Nephron progenitor cell (in vitro differentiated cells): ENCODE data around the gene GPC5.
A peak's percentile ranks its signal among the peaks of the same experiment; 100 is the strongest.

Experiments
- DNase-seq: peaks from one replicate; pipeline ENCODE4 v3.0.0; 2021
- H3K27ac Mint-ChIP-seq: 2 replicates; pipeline ENCODE4 v1.8.0; 2021; ENCODE audit warnings: mild to moderate bottlenecking, moderate library complexity, mixed read lengths
- H3K27me3 Mint-ChIP-seq: 2 replicates; pipeline ENCODE4 v1.8.0; 2021; ENCODE audit warnings: mild to moderate bottlenecking, low read depth, mixed read lengths; ENCODE audit not compliant: poor library complexity
- H3K36me3 Mint-ChIP-seq: 2 replicates; pipeline ENCODE4 v1.8.0; 2021; ENCODE audit warnings: low read depth, mixed read lengths
- H3K4me1 Mint-ChIP-seq: 2 replicates; pipeline ENCODE4 v1.8.0; 2021; ENCODE audit warnings: mixed read lengths
- H3K4me3 Mint-ChIP-seq: 2 replicates; pipeline ENCODE4 v1.8.0; 2021; ENCODE audit warnings: mild to moderate bottlenecking, moderate library complexity, mixed read lengths
- H3K9me3 Mint-ChIP-seq: 2 replicates; pipeline ENCODE4 v1.8.0; 2021; ENCODE audit warnings: mild to moderate bottlenecking, moderate library complexity, mixed read lengths
- CTCF ChIP-seq: fragments of 200-600 bp; sonication (generic); IDR thresholded peaks from 2 replicates; pipeline ENCODE4 v1.5.0; 2021; ENCODE audit warnings: antibody characterized with exemption

Gene GPC5

GRCh38 chr13:91353494-91353893, 44.9 kb upstream of the GPC5 start:
- Mint-ChIP-seq H3K9me3 (no peaks in the 10 kb centered on the region), H3K4me3 (peak overlapping the region; percentile 99), H3K27ac (peak overlapping the region; percentile 59), H3K4me1 (peaks cover 91% of the 10 kb centered on the region), H3K36me3 (peaks cover 84% of the 10 kb centered on the region), H3K27me3 (no peaks in the 10 kb centered on the region)
- no peak for DNase-seq
- no peak for TF ChIP-seq CTCF

GRCh38 chr13:91355099-91355825, 43.2 kb upstream of the GPC5 start:
- no peak for TF ChIP-seq CTCF
- DNase-seq: no peak
- Mint-ChIP-seq H3K4me3 (peak overlapping the region; percentile 54), H3K9me3 (no peaks in the 10 kb centered on the region), H3K4me1 (peaks cover 79% of the 10 kb centered on the region), H3K36me3 (peaks cover 70% of the 10 kb centered on the region), H3K27ac (peak overlapping the region; percentile 54), H3K27me3 (no peaks in the 10 kb centered on the region)

GRCh38 chr13:91355826-91356710, 42.4 kb upstream of the GPC5 start:
- Mint-ChIP-seq H3K4me3 (peak overlapping the region; percentile 39), H3K27me3 (no peaks in the 10 kb centered on the region), H3K27ac (peak overlapping the region; percentile 90), H3K36me3 (peaks cover 62% of the 10 kb centered on the region), H3K9me3 (no peaks in the 10 kb centered on the region), H3K4me1 (peaks cover 71% of the 10 kb centered on the region)
- DNase-seq: no peak
- TF ChIP-seq CTCF: no peak

- DNase-seq: no peak
- no peak overlapping the region for H3K4me3 Mint-ChIP-seq
- H3K36me3 Mint-ChIP-seq: peaks cover 52% of the 10 kb centered on the region
- TF ChIP-seq CTCF: no peak
- no peaks in the 10 kb centered on the region for H3K27me3 Mint-ChIP-seq
- peak overlapping the region; percentile 70 for H3K27ac Mint-ChIP-seq
- H3K9me3 Mint-ChIP-seq: no peaks in the 10 kb centered on the region
- peaks cover 61% of the 10 kb centered on the region for H3K4me1 Mint-ChIP-seq
These were observed 41.4 kb upstream of the GPC5 start for GRCh38 chr13:91356919-91357612.

GRCh38 chr13:91357613-91358386, 40.6 kb upstream of the GPC5 start:
- Mint-ChIP-seq H3K27ac (peak overlapping the region; percentile 70), H3K36me3 (peaks cover 48% of the 10 kb centered on the region), H3K4me1 (peaks cover 54% of the 10 kb centered on the region), H3K9me3 (no peaks in the 10 kb centered on the region), H3K4me3 (no peak overlapping the region), H3K27me3 (no peaks in the 10 kb centered on the region)
- no peak for DNase-seq
- TF ChIP-seq CTCF: no peak
